Lower leg skin (tissue), 4 donors: Measurements from ENCODE around the gene SLC43A3. TPM values are rescaled to one million over a fixed set of nuclear protein-coding genes. Genes with fewer than 3 reads are reported as not detected.

Experiments used
- DNase-seq, 2 donors: peaks; one replicate each; pipeline ENCODE4 v3.0.0-alpha.2; 2019; ENCODE audit warnings: low spot score in 2 of 2
- H3K4me3 ChIP-seq: fragments of 200-600 bp; sonication (generic); 2 replicates; pipeline ENCODE4 v1.5.1; 2017; ENCODE audit warnings: mild to moderate bottlenecking, low read depth; ENCODE audit not compliant: poor library complexity, severe bottlenecking
- POLR2A ChIP-seq, 2 donors: fragments of 450-650 bp; IDR thresholded peaks; one replicate each; pipeline ENCODE4 v1.6.1; 2016 to 2017; ENCODE audit warnings: antibody characterized with exemption in 2 of 2, mild to moderate bottlenecking in 1 of 2, moderate library complexity in 1 of 2
- WGBS, 2 donors: methylation state at CpG; one replicate each; pipeline ENCODE4 v1.1.5; 2018; 5-methylcytosine and 5-hydroxymethylcytosine counted together
- intact Hi-C: fragments of 100-400 bp; cut with DNase I; formaldehyde crosslinking; loops from one replicate; pipeline ENCODE4 v1.15.0; 2023; ENCODE audit warnings: low total_unique reads
- total RNA-seq, 4 donors: library from RNA; depleted of rRNA; stranded (reverse); fragments of >200 nt; gene quantifications; one replicate each; pipeline ENCODE4 v1.1.0, GENCODE V29; 2016
- TF ChIP-seq, protein P1 (sequence below), 3 donors: fragments of 450-650 bp; IDR thresholded peaks; one replicate each; pipeline ENCODE4 v1.5.1; 2016; ENCODE audit warnings: antibody characterized with exemption in 3 of 3, mild to moderate bottlenecking in 3 of 3, moderate library complexity in 2 of 3

The SLC43A3 gene
- total RNA-seq, 4 donors from 2014 or later, result 12.4 to 66.4 (median 41.1) TPM

DNA sequence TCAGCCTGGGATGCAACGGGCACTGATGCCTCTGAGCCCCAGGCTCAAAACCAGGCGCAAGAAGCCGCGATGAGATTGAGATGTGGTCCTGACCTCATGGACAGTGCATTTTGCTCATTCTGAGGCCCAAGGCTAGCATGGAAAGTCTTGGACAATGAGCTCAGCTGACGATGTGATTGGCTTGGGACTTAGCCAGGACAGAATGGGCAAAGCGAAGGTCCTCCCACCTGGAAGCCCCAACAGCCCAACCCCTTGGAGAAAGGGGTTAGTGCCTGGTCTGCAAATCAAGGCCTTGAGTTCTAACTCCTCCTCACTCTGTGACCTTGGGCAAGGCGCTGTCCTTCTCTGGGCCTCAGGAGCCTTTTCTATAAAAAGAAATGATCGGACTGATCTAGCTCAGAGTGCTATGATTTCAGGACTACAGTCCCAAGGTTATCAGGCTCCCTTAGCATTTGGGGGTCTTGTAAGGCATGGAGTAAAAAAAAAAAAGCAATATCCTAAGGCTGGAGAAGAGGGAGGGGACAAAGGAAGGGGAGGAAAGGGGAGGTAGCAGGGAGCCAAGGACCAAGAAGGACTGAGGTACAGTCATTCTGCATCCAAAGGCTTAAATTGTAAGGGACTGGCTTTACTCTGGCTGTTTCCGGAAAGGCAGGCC, 2.7 kb downstream of the SLC43A3 start:
- WGBS, 2 donors, result 66 to 71% methylated on average over 9 of the region's 9 CpGs
- H3K4me3 ChIP-seq, result no peak overlapping the region
- TF ChIP-seq POLR2A (IDR thresholded peaks at IDR 0.05), result no peak
- TF ChIP-seq, protein P1, sequence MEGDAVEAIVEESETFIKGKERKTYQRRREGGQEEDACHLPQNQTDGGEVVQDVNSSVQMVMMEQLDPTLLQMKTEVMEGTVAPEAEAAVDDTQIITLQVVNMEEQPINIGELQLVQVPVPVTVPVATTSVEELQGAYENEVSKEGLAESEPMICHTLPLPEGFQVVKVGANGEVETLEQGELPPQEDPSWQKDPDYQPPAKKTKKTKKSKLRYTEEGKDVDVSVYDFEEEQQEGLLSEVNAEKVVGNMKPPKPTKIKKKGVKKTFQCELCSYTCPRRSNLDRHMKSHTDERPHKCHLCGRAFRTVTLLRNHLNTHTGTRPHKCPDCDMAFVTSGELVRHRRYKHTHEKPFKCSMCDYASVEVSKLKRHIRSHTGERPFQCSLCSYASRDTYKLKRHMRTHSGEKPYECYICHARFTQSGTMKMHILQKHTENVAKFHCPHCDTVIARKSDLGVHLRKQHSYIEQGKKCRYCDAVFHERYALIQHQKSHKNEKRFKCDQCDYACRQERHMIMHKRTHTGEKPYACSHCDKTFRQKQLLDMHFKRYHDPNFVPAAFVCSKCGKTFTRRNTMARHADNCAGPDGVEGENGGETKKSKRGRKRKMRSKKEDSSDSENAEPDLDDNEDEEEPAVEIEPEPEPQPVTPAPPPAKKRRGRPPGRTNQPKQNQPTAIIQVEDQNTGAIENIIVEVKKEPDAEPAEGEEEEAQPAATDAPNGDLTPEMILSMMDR (IDR thresholded peaks at IDR 0.05), result no peak
- intact Hi-C loops, result no loop called here
- DNase-seq, result peak in 1 of 2 donors; percentile 80

DNA sequence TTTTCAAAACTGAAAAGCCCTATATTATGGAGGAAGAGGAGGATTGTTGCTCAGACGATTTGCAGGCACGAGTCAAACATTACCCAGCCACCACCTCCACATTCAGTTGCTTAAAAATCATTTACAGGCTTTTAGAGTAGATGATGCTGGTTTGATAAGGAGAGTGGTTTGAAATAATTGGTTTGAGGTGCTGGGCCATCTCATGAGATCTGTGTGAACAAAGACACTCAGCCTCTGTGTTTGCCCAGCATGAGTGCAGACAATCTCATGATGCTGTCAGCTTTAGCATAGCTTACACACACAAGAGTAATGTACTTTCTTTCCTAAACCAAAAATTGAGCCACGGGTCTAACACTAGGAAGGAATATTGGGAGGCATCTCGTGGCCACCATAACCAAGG, 4.3 kb downstream of the SLC43A3 start:
- no peak overlapping the region for H3K4me3 ChIP-seq
- 71 to 84% methylated on average over 4 of the region's 4 CpGs for WGBS, 2 donors
- intact Hi-C loops, result no loop called here
- DNase-seq, result no peak
- TF ChIP-seq, protein P1 (IDR thresholded peaks at IDR 0.05), result no peak
- no peak for TF ChIP-seq POLR2A (IDR thresholded peaks at IDR 0.05)

DNA sequence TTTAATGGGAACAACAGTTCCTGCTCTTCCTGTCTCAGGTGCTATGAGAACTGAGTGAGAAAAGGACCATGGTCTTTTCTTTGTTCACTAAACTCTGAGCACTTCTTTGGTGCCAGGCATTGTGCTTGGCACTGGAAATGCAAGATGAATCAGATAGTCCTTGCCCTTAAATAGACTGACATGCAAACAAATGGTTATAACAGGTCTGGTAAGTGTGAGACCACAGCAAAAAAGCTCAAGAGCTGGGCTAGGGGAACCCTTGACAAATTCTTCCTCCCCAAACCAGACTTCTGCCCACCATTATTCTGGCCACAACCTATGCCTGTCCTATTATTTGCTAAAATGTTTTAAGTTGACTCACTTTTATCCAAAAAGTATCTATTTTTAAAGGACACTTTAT, 5.1 kb downstream of the SLC43A3 start:
- H3K4me3 ChIP-seq, result no peak overlapping the region
- intact Hi-C loops, result loop anchor here (2.0 kb wide), 1 partner anchor 27 kb away; no protein-coding TSS in a partner anchor
- DNase-seq, result no peak
- TF ChIP-seq POLR2A (IDR thresholded peaks at IDR 0.05), result no peak
- TF ChIP-seq, protein P1 (IDR thresholded peaks at IDR 0.05), result no peak

DNA sequence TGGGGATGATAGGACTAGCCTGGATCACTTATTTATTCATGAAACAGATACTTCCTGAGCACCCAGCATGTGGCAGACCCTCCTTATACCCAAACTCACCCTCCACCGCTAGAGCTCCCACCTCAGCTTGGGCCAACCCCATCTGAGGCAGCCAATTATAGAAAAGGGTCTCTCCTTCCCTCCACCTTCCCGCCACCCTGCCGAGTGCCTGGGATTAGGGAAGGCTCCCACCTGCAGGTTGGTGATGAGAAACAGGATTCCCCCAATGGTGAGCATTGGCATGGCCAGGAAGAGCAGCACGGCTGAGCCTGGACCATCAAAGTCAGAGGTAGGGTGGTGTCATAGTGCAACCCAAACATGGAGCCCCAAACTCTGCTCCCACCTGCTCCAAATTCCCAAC, 5.9 kb downstream of the SLC43A3 start:
- WGBS, 2 donors, result 87 to 96% methylated on average over 4 of the region's 4 CpGs
- no peak overlapping the region for H3K4me3 ChIP-seq
- no peak for DNase-seq
- intact Hi-C loops, result loop anchor here (2.0 kb wide), 1 partner anchor 26 kb away; no protein-coding TSS in a partner anchor
- no peak for TF ChIP-seq POLR2A (IDR thresholded peaks at IDR 0.05)
- TF ChIP-seq, protein P1 (IDR thresholded peaks at IDR 0.05), result no peak

DNA sequence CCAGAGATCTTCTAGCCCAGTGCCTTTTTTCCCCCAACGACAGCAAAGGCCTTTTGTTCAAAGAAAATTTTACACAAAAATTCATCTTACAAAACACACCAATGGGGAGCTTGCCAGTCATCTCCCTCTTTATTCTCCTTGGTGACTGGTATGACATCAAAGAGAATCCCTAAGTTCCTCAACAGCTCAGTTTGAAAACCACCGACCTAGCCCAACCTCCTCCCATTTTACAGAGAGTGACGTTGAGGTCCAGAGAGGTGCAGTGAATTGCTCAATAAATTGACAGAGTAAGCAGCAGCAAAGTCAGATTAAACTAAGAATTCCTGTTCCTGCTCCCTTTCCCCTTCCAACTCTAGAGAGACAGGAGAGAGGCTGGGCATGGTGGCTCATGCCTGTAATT, 7.8 kb downstream of the SLC43A3 start:
- intact Hi-C loops, result no loop called here
- H3K4me3 ChIP-seq, result no peak overlapping the region
- TF ChIP-seq POLR2A (IDR thresholded peaks at IDR 0.05), result no peak
- TF ChIP-seq, protein P1 (IDR thresholded peaks at IDR 0.05), result no peak
- WGBS, 2 donors, result 88 to 92% methylated on average over 3 of the region's 3 CpGs
- no peak for DNase-seq

DNA sequence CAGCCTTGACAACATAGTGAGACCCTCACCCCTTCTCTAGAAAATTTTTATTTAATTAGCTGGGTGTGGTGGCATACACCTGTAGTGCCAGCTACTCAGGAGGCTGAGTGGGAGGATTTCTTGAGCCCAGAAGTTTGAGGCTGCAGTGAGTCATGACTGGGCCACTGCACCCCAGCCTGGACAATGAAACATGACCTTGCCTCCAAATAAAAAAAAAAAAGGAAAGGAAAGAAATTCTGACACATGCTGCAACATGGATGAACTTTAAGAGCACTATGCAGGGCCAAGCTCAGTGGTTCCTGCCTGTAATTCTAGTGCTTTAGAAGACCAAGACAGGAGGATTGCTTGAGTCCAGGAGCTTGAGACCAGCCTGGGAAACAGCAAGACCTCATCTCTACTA, 8.8 kb downstream of the SLC43A3 start:
- no peak for DNase-seq
- intact Hi-C loops, result no loop called here
- TF ChIP-seq, protein P1 (IDR thresholded peaks at IDR 0.05), result no peak
- TF ChIP-seq POLR2A (IDR thresholded peaks at IDR 0.05), result no peak
- no peak overlapping the region for H3K4me3 ChIP-seq
